HG02840 (cell line): ENCODE results near the gene FBP2.
"Not testable (repeated sequence)": the region's sequence is repeated elsewhere in the genome, so short reads cannot be mapped to it uniquely, and the experiment has no call there.

ENCODE experiments used
- ATAC-seq: cut with Tn5 transposase; IDR thresholded peaks from one replicate; pipeline ENCODE4 v1.9.1; 2021; ENCODE audit warnings: mild to moderate bottlenecking, moderate library complexity, moderate number of reproducible peaks; ENCODE audit not compliant: unreplicated experiment, low FRiP score

FBP2 gene

DNA sequence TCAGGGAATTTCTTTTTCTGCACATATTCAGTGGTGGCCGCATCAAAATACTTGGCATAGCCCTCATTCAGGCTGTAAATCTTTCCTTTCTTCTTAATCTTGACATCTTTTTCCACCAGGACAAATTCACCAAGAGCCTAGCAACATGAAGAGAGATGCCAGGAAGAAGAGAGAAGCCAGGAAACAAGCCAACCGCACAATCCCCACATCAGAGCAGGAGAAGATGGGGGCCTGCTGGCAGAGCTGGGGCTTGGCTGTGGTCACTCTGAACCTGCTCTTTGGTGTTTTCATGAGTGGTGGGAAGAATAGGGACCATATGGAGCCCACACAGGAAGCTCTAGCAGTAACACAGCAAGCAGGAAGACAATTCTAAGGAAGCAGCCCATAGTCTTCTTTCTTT is 26.4 kb downstream of the FBP2 start:
- no peak for ATAC-seq

GRCh38 chr9:94566550-94566949 is 27.1 kb downstream of the FBP2 start:
- ATAC-seq: no peak

DNA sequence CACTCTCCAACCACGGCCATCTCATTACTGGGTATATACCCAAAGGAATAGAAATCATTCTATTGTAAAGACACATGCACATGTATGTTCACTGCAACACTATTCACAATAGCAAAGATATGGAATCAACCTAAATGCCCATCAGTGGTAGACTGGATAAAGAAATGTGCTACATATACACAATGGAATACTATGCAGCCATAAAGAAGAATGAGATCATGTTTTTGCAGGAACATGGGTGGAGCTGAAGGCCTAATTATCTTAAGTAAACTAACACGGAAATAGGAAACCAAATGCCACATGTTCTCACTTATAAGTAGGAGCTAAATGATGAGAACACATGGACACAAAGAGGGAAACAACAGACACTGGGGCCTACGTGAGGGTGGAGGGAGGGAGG is 29.3 kb downstream of the FBP2 start:
- not testable (repeated sequence) for ATAC-seq

- ATAC-seq: no peak
Measured at GRCh38 chr9:94563548-94563947, 30.1 kb downstream of the FBP2 start.

- no peak for ATAC-seq
Measured at GRCh38 chr9:94560237-94560636, 33.4 kb downstream of the FBP2 start.

GRCh38 chr9:94557376-94557775 is 36.2 kb downstream of the FBP2 start:
- ATAC-seq: no peak

GRCh38 chr9:94554439-94555331 is 38.9 kb downstream of the FBP2 start, which contains the start of gene PCAT7:
PCAT7 (plus strand) TSS chr9:94555083.
- ATAC-seq: no peak

DNA sequence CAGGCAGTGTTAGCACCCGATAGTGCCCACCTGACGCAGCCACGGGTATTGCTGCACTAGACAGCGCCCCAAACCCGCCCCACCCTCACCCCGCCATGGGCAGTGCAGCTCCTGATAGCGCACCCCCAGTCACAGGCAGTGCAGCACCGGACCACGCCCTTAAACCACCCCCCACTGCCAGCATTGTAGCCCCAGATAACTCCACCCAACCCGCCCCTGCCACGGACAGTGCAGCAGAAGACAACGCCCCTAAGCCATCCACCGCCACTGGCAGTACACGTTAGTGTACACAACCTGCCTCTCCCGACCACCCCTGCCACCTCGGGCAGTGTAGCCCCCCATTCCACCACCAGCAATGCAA is 39.6 kb downstream of the FBP2 start:
- ATAC-seq: no peak

GRCh38 chr9:94553029-94553938 is 40.3 kb downstream of the FBP2 start:
- no peak for ATAC-seq

GRCh38 chr9:94545940-94546339 is 47.7 kb downstream of the FBP2 start:
- no peak for ATAC-seq

DNA sequence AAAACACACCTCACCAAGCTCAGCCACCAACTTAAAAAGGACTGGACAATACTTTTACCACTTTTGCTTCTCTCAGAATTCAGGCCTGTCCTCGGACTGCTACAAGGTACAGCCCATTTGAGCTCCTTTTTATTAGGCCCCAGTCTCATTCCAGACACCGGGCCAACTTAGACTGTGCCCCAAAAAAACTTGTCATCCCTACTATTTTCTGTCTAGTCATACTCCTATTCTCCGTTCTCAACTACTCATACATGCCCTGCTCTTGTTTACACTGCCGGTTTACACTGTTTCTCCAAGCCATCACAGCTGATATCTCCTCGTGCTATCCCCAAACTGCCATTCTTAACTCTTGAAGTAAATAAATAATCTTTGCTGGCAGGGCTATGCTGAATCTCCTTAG is 49.3 kb downstream of the FBP2 start:
- not testable (repeated sequence) for ATAC-seq

DNA sequence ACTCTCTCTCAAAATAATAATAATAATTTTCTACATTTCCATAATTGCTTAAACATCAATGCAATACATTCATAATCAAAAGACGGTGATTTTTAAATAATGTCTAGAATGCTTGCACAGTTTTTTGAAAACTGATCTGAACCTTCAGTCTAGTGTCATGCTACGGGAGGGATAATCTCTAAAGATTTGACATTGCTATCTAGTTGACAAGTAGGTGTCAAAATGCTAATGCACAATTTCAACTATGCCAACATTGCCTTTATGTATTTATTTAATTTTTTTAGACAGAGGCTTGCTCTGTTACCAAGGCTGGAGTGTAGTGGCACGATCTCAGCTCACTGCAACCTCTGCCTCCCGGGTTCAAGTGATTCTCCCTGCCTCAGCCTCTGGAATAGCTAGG is 54.7 kb downstream of the FBP2 start:
- no peak for ATAC-seq

- ATAC-seq: no peak
Measured at GRCh38 chr9:94534901-94535300, 58.7 kb downstream of the FBP2 start.

DNA sequence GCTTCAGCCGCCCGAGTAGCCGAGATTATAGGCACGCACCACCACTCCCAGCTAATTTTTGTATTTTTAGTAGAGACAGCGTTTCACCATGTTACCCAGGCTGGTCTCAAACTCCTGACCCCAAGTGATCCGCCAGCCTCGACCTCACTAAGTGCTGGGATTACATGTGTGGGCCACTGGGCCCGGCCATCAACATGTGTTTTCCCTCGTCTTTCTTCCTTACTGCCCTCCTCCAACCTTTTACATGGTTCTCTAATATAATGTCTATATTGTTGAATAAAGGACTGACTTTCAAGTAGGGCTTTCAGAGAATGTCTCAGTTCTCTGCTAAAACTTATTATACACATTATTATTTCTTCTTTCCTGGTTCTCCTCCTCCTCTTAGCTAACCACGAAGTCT is 60.0 kb downstream of the FBP2 start:
- ATAC-seq: no peak

GRCh38 chr9:94533155-94533554 is 60.5 kb downstream of the FBP2 start:
- ATAC-seq: no peak

- no peak for ATAC-seq
Measured at GRCh38 chr9:94528886-94529285, 64.7 kb downstream of the FBP2 start.

GRCh38 chr9:94526951-94527350 is 66.7 kb downstream of the FBP2 start:
- no peak for ATAC-seq

DNA sequence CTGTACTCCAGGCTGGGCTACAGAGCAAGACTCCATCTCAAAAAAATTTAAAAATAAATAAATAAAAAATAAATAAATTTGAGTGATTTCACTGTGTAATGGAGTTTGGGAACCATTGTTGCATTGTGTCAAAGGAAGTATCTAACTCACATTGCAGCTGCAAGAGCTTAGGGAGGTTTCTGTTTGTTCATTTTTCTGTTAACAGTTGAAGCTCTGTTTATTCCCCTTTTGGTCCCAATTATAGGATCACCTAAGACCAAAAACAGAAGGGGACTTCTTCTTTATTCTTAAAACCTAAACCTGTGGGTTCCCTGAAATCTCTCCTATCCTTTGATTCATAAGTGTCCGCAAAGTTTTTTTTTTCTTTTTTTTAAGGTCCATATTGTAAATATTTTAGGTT is 67.4 kb downstream of the FBP2 start:
- ATAC-seq: no peak

- ATAC-seq: no peak
Measured at GRCh38 chr9:94525396-94526035, 68.1 kb downstream of the FBP2 start.

- ATAC-seq: no peak
Measured at GRCh38 chr9:94517254-94517653, 76.4 kb downstream of the FBP2 start.

DNA sequence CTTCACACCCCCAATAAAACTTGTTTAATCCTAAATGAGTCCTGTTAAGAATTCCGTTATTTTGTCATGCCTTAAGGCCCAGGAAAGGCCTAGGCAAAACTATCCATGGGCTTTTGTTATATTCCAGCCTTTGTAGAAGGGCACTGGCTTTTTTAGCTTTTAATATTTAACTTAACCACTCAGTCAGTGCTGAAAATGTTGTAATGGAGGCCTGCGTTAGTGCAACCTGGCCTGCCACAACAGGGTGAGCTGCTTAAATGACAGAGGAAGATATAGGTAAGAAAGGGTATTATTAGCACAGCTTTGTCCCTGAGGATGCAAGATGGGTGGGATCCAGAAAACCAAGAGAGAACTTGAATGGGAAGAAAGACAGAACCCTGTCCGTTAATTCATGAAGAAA is 78.9 kb downstream of the FBP2 start:
- no peak for ATAC-seq
